Endodermal cell (in vitro differentiated cells): ENCODE measurements around the gene TFAP2A. TPM values are rescaled to one million over a fixed set of nuclear protein-coding genes. Genes with fewer than 3 reads are reported as not detected.
A peak's percentile ranks its signal among the peaks of the same experiment; 100 is the strongest.

Source experiments
- DNase-seq: peaks from one replicate; pipeline ENCODE4 v3.0.0-alpha.2; 2017
- H3K27ac ChIP-seq: 2 replicates; pipeline ENCODE4 v1.5.1; 2013; ENCODE audit warnings: mild to moderate bottlenecking, low read depth, low read length, moderate library complexity
- H3K27me3 ChIP-seq: 2 replicates; pipeline ENCODE4 v1.6.1; 2013; ENCODE audit warnings: mild to moderate bottlenecking, low read length, moderate library complexity; ENCODE audit not compliant: insufficient read depth, control insufficient read depth, poor library complexity, severe bottlenecking
- H3K36me3 ChIP-seq: 2 replicates; pipeline ENCODE4 v1.7.0; 2013; ENCODE audit warnings: mild to moderate bottlenecking, low read length, moderate library complexity; ENCODE audit not compliant: control insufficient read depth, insufficient read depth
- H3K4me1 ChIP-seq: one replicate; pipeline ENCODE4 v1.7.0; 2013; ENCODE audit warnings: low read length; ENCODE audit not compliant: control insufficient read depth, insufficient read depth
- H3K4me3 ChIP-seq: 2 replicates; pipeline ENCODE4 v1.5.1; 2013; ENCODE audit warnings: mild to moderate bottlenecking, low read length, moderate library complexity
- H3K9ac ChIP-seq: 2 replicates; pipeline ENCODE4 v1.6.1; 2013; ENCODE audit warnings: mild to moderate bottlenecking, low read length, moderate library complexity; ENCODE audit not compliant: poor library complexity, severe bottlenecking; ENCODE audit errors: extremely low read depth
- H3K9me3 ChIP-seq: 2 replicates; pipeline ENCODE4 v1.6.1; 2013; ENCODE audit warnings: mild to moderate bottlenecking, low read length, moderate library complexity; ENCODE audit not compliant: control insufficient read depth
- H3K27ac Mint-ChIP-seq: 2 replicates; pipeline ENCODE4 v1.8.0; 2020; ENCODE audit warnings: mixed read lengths
- H3K27me3 Mint-ChIP-seq: 2 replicates; pipeline ENCODE4 v1.8.0; 2021; ENCODE audit warnings: mild to moderate bottlenecking, mixed read lengths; ENCODE audit not compliant: insufficient read depth
- H3K36me3 Mint-ChIP-seq: 2 replicates; pipeline ENCODE4 v1.8.0; 2020; ENCODE audit warnings: low read depth, mixed read lengths
- H3K4me1 Mint-ChIP-seq: 2 replicates; pipeline ENCODE4 v1.8.0; 2020; ENCODE audit warnings: mixed read lengths
- H3K4me3 Mint-ChIP-seq: 2 replicates; pipeline ENCODE4 v1.8.0; 2020; ENCODE audit warnings: mild to moderate bottlenecking, moderate library complexity, mixed read lengths
- H3K9me3 Mint-ChIP-seq: 2 replicates; pipeline ENCODE4 v1.8.0; 2020; ENCODE audit warnings: mild to moderate bottlenecking, mixed read lengths
- CTCF ChIP-seq: fragments of 200-600 bp; sonication (generic); conservative IDR thresholded peaks from 2 replicates; pipeline ENCODE4 v1.5.0; 2021; ENCODE audit warnings: antibody characterized with exemption, mild to moderate bottlenecking
- WGBS, 2 experiments: methylation state at CpG; one replicate each; pipeline versions ENCODE4 v1.1.5 to v1.1.7; 2013; ENCODE audit warnings: missing lambda C conversion rate in 2 of 2, mixed read lengths in 1 of 2; ENCODE audit not compliant: insufficient coverage in 1 of 2, insufficient read length in 1 of 2; 5-methylcytosine and 5-hydroxymethylcytosine counted together
- total RNA-seq, 2 donors: library from RNA; stranded (reverse); fragmentation: NEBNext Ultra II Directional in 1 of 2; extraction: Animal tissue kit (Norgen Biotek cat#: 25700) in 1 of 2; gene quantifications; 2 replicates in 1 of 2; 3 replicates in 1 of 2; pipeline ENCODE4 v1.2.1, GENCODE V29; 2021

The TFAP2A gene
- total RNA-seq, 2 donors from 2014 or later = 0.51 to 0.69 TPM

- peaks cover 4% of the 10 kb centered on the region for H3K4me1 ChIP-seq
- no peak overlapping the region for H3K9ac ChIP-seq
- H3K27ac Mint-ChIP-seq = no peak overlapping the region
- H3K27me3 ChIP-seq = peaks cover 52% of the 10 kb centered on the region
- 57 to 64% methylated on average over 3 to 12 of the region's 12 CpGs for WGBS, 2 experiments
- peaks cover 71% of the 10 kb centered on the region for H3K27me3 Mint-ChIP-seq
- peak; percentile 55 for DNase-seq
- peaks cover 25% of the 10 kb centered on the region for H3K4me1 Mint-ChIP-seq
- no peak overlapping the region for H3K4me3 ChIP-seq
- H3K4me3 Mint-ChIP-seq = no peak overlapping the region
- no peak overlapping the region for H3K27ac ChIP-seq
- H3K36me3 ChIP-seq = no peaks in the 10 kb centered on the region
- peak; percentile 72 for TF ChIP-seq CTCF
- no peaks in the 10 kb centered on the region for H3K9me3 ChIP-seq
- no peaks in the 10 kb centered on the region for H3K9me3 Mint-ChIP-seq
- H3K36me3 Mint-ChIP-seq = no peaks in the 10 kb centered on the region
These were observed 15.0 kb upstream of the TFAP2A start for GRCh38 chr6:10429638-10430427.

GRCh38 chr6:10426781-10427279 is 12.0 kb upstream of the TFAP2A start:
- peak overlapping the region; percentile 77 for H3K4me3 ChIP-seq
- WGBS, 2 experiments = 16 to 17% methylated on average over 4 to 6 of the region's 6 CpGs
- no peaks in the 10 kb centered on the region for H3K36me3 ChIP-seq
- H3K4me1 ChIP-seq = peaks cover 7% of the 10 kb centered on the region
- Mint-ChIP-seq H3K36me3 (no peaks in the 10 kb centered on the region), H3K9me3 (no peaks in the 10 kb centered on the region), H3K27me3 (peaks cover 92% of the 10 kb centered on the region), H3K4me3 (peak overlapping the region; percentile 53), H3K27ac (no peak overlapping the region), H3K4me1 (peaks cover 34% of the 10 kb centered on the region)
- H3K27ac ChIP-seq = no peak overlapping the region
- no peak overlapping the region for H3K9ac ChIP-seq
- no peaks in the 10 kb centered on the region for H3K9me3 ChIP-seq
- TF ChIP-seq CTCF = no peak
- peaks cover 82% of the 10 kb centered on the region for H3K27me3 ChIP-seq
- no peak for DNase-seq

GRCh38 chr6:10425975-10426780 is 11.3 kb upstream of the TFAP2A start:
- Histone ChIP-seq H3K27ac (no peak overlapping the region), H3K27me3 (peaks cover 89% of the 10 kb centered on the region), H3K9me3 (no peaks in the 10 kb centered on the region), H3K36me3 (no peaks in the 10 kb centered on the region), H3K9ac (no peak overlapping the region), H3K4me3 (peak overlapping the region; percentile 77), H3K4me1 (peaks cover 7% of the 10 kb centered on the region)
- Mint-ChIP-seq H3K4me1 (peaks cover 39% of the 10 kb centered on the region), H3K4me3 (peak overlapping the region; percentile 53), H3K27me3 (peaks cover 97% of the 10 kb centered on the region), H3K36me3 (no peaks in the 10 kb centered on the region), H3K9me3 (no peaks in the 10 kb centered on the region), H3K27ac (no peak overlapping the region)
- DNase-seq = peak; percentile 76
- no peak for TF ChIP-seq CTCF
- WGBS, 2 experiments = 1% methylated on average over 21 to 54 of the region's 54 CpGs
